ENCODE measurements around the gene SMG6. TPM values are rescaled to one million over a fixed set of nuclear protein-coding genes. Genes with fewer than 3 reads are reported as not detected.

The SMG6 gene
- total and polyA plus RNA-seq, 2 of the 13 experiments (the other 11 are each of a cell fraction or from before 2014, with no cell fraction given): 4.6 to 14.6 TPM

- TF ChIP-seq CTCF (CRISPR knock-in tag; IDR thresholded peaks at IDR 0.05): peak; percentile 93
- TF ChIP-seq ZNF672 (CRISPR knock-in tag; IDR thresholded peaks at IDR 0.05): no peak
- TF ChIP-seq ZNF224 (CRISPR knock-in tag; IDR thresholded peaks at IDR 0.05): no peak
- TF ChIP-seq ZNF263 (CRISPR knock-in tag; IDR thresholded peaks at IDR 0.05): 0 out of 2 replicates have a peak, but pooled peaks have one; percentile 20
- peak; percentile 71; the same call in 1 of the 2 replicates for TF ChIP-seq KDM3A (CRISPR knock-in tag; IDR thresholded peaks at IDR 0.05; ENCODE audit: low read depth)
- peak; percentile 82; the same call in 1 of the 2 replicates for TF ChIP-seq ZNF331 (CRISPR knock-in tag; IDR thresholded peaks at IDR 0.05)
- TF ChIP-seq ZNF841 (CRISPR knock-in tag; IDR thresholded peaks at IDR 0.05; ENCODE audit: borderline replicate concordance): no peak
- TF ChIP-seq ZNF724P (CRISPR knock-in tag; IDR thresholded peaks at IDR 0.05; ENCODE audit: borderline replicate concordance): no peak
- no peak for TF ChIP-seq ZNF24 (IDR thresholded peaks at IDR 0.05)
- TF ChIP-seq U2AF2 (IDR thresholded peaks at IDR 0.05; ENCODE audit: low read depth, low read length): peak; percentile 97
- peak; percentile 65 for TF ChIP-seq HNRNPLL (IDR thresholded peaks at IDR 0.05; ENCODE audit: low read depth, low read length, poor library complexity, severe bottlenecking)
- no peak for TF ChIP-seq ZC3H4 (CRISPR knock-in tag; IDR thresholded peaks at IDR 0.05; ENCODE audit: borderline replicate concordance)
- TF ChIP-seq, protein P1, sequence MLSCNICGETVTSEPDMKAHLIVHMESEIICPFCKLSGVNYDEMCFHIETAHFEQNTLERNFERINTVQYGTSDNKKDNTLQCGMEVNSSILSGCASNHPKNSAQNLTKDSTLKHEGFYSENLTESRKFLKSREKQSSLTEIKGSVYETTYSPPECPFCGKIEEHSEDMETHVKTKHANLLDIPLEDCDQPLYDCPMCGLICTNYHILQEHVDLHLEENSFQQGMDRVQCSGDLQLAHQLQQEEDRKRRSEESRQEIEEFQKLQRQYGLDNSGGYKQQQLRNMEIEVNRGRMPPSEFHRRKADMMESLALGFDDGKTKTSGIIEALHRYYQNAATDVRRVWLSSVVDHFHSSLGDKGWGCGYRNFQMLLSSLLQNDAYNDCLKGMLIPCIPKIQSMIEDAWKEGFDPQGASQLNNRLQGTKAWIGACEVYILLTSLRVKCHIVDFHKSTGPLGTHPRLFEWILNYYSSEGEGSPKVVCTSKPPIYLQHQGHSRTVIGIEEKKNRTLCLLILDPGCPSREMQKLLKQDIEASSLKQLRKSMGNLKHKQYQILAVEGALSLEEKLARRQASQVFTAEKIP (CRISPR knock-in tag; IDR thresholded peaks at IDR 0.05; ENCODE audit: borderline replicate concordance): no peak
- TF ChIP-seq U2AF1 (optimal IDR thresholded peaks at IDR 0.05; ENCODE audit: low read depth, low read length): no peak
- TF ChIP-seq MYC (CRISPR knock-in tag; IDR thresholded peaks at IDR 0.05; ENCODE audit: borderline replicate concordance): peak; percentile 79; the same call in 1 of the 2 replicates
- no peak for TF ChIP-seq ZNF879 (CRISPR knock-in tag; IDR thresholded peaks at IDR 0.05)
- no peak for TF ChIP-seq RORA (CRISPR knock-in tag; IDR thresholded peaks at IDR 0.05)
- TF ChIP-seq ZNF496 (CRISPR knock-in tag; IDR thresholded peaks at IDR 0.05; ENCODE audit: insufficient replicate concordance): no peak
- peak; percentile 73 for TF ChIP-seq ZFY (CRISPR knock-in tag; IDR thresholded peaks at IDR 0.05)
- TF ChIP-seq NCOA2 (CRISPR knock-in tag; IDR thresholded peaks at IDR 0.05): no peak; the same call in 1 of the 2 replicates
- TF ChIP-seq NR3C1 (CRISPR knock-in tag; IDR thresholded peaks at IDR 0.05): no peak
- TF ChIP-seq STAT5B (CRISPR knock-in tag; IDR thresholded peaks at IDR 0.05): no peak
- no peak for TF ChIP-seq ZNF33A (CRISPR knock-in tag; IDR thresholded peaks at IDR 0.05; ENCODE audit: borderline replicate concordance)
- no peak for TF ChIP-seq ZNF367 (CRISPR knock-in tag; IDR thresholded peaks at IDR 0.05; ENCODE audit: borderline replicate concordance)
- TF ChIP-seq TAF1 (CRISPR knock-in tag; IDR thresholded peaks at IDR 0.05): peak; percentile 94
- TF ChIP-seq PHF20 (CRISPR knock-in tag; IDR thresholded peaks at IDR 0.05): peak; percentile 87
- TF ChIP-seq SOX13 (IDR thresholded peaks at IDR 0.05): no peak
- 0 out of 4 replicates have a peak, but pooled peaks of 1 of the 2 experiments have one; percentile 36 for TF ChIP-seq SOX13 (CRISPR knock-in tag; conservative IDR thresholded peaks at IDR 0.05 in 1 of 2, IDR thresholded peaks at IDR 0.05 in 1 of 2)
- TF ChIP-seq ARNT2 (CRISPR knock-in tag; IDR thresholded peaks at IDR 0.05; ENCODE audit: low read depth): peak; percentile 93
Measured at GRCh38 chr17:2041561-2042389, 261.8 kb downstream of the SMG6 start, which contains the start of gene OVCA2 (continued).

Measured in HepG2 (cell line).